ENCODE results near the gene ZNF460. TPM values are rescaled to one million over a fixed set of nuclear protein-coding genes. Genes with fewer than 3 reads are reported as not detected.

The ZNF460 gene
- total RNA-seq, 1 experiment from 2014 or later: 43.1 TPM

DNA sequence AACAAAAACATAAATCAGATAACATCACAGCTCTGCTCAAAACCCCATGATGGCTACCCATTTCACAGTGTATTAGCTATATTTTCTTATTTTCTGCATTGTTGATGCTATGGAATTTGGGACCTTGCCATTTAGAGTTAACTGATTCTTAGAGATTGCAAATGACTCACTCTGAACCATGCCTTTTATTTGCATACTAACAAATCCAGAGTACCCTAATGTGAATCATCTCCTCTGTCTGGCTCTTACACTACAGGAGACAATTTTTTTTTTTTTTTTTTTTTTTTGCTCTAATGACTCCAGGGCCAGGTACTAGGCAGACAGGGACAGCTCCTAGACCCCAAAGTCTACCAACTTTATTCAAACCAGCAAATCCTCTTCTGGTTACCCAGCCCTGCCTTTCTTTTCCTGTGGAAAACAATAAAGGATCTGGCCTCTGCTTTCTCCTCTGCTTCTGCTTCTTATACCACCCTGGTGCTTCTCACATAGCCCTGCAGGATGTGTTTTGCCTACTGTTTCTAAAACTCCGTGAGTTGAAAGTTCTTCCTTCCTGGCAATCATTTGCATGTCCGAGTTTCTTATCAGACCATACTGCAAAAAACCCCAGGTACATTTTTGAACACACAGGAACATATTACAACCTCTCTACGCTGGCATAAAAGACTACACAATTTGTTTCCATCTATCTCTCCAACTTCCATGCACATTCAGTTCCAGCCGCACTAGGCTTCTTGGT is 10.6 kb upstream of the ZNF460 start:
- no peaks in the 10 kb centered on the region for H3K9me2 ChIP-seq (ENCODE audit: insufficient read depth)
- no TSS peak for BruUV-seq (replicated peaks)
- H3K9ac ChIP-seq (ENCODE audit: low read length): no peak overlapping the region
- intact Hi-C loops (cut with micrococcal nuclease): no loop called here
- H3K36me3 ChIP-seq (ENCODE audit: control insufficient read depth in 1 of 2, insufficient read depth in 2 of 2, low read length in 2 of 2): no peaks in the 10 kb centered on the region
- TF ChIP-seq CEBPB (IDR thresholded peaks at IDR 0.05; ENCODE audit: low read depth) (no peak), CTCF (IDR thresholded peaks at IDR 0.05 in 2 of 3, conservative IDR thresholded peaks at IDR 0.05 in 1 of 3; ENCODE audit: borderline replicate concordance in 1 of 3, insufficient read depth in 1 of 3, low read depth in 2 of 3, low read length in 2 of 3) (no peak)
- ATAC-seq (no peak), DNase-seq (ENCODE audit: low read depth, low spot score) (no peak)
- H3K4me1 ChIP-seq (ENCODE audit: control insufficient read depth in 1 of 2, insufficient read depth in 2 of 2, low read length in 2 of 2): no peaks in the 10 kb centered on the region
- ChIA-PET CTCF (no interaction called here), RAD21 (ENCODE audit: low non-redundant PET in 1 of 2, low total read pairs in 2 of 2, uncharacterized antibody in 2 of 2, unreplicated experiment in 2 of 2) (interaction anchor here in 1 of 2 experiments (0.6 kb wide), 1 partner anchor 73 kb away, joined by 3 read pairs; no protein-coding TSS in a partner anchor), POLR2A (no interaction called here)
- H3K27me3 ChIP-seq (ENCODE audit: insufficient read depth, low read length): no peaks in the 10 kb centered on the region
- no peak overlapping the region for H3K4me3 ChIP-seq (replicated peaks in 1 of 2; ENCODE audit: low read depth in 1 of 2, low read length in 2 of 2)
- H3K4me2 ChIP-seq (ENCODE audit: low read length): no peak overlapping the region
- no peak overlapping the region for H2AFZ ChIP-seq (ENCODE audit: low read depth, low read length, poor library complexity, severe bottlenecking)
- H3K79me2 ChIP-seq (ENCODE audit: insufficient read depth, low read length): no peaks in the 10 kb centered on the region
- H4K20me1 ChIP-seq (ENCODE audit: insufficient read depth): no peaks in the 10 kb centered on the region
- H3K27ac ChIP-seq (ENCODE audit: low read depth, low read length): no peak overlapping the region
- no peaks in the 10 kb centered on the region for H3K9me3 ChIP-seq (ENCODE audit: control insufficient read depth in 1 of 2, insufficient read depth in 1 of 2, low read depth in 1 of 2, low read length in 2 of 2)

GRCh38 chr19:57271280-57271679 is 9.0 kb upstream of the ZNF460 start:
- no peak for ATAC-seq
- RAD21 ChIA-PET (ENCODE audit: low non-redundant PET in 1 of 2, low total read pairs in 2 of 2, uncharacterized antibody in 2 of 2, unreplicated experiment in 2 of 2): no interaction called here
- no TSS peak for BruUV-seq (replicated peaks)
- TF ChIP-seq EZH2phosphoT487 (IDR thresholded peaks at IDR 0.05; ENCODE audit: borderline replicate concordance): no peak
- no peak for TF ChIP-seq ELF1 (IDR thresholded peaks at IDR 0.05; ENCODE audit: borderline replicate concordance, low read depth)
- TF ChIP-seq POLR2A (IDR thresholded peaks at IDR 0.05; ENCODE audit: borderline replicate concordance, extremely low read depth, insufficient read depth, insufficient read length): no peak
- no peak for TF ChIP-seq CTCF (IDR thresholded peaks at IDR 0.05 in 2 of 3, conservative IDR thresholded peaks at IDR 0.05 in 1 of 3; ENCODE audit: borderline replicate concordance in 1 of 3, insufficient read depth in 1 of 3, low read depth in 2 of 3, low read length in 2 of 3)
- TF ChIP-seq SRF (IDR thresholded peaks at IDR 0.05; ENCODE audit: low read depth): no peak
- TF ChIP-seq TCF7L2 (IDR thresholded peaks at IDR 0.05; ENCODE audit: borderline replicate concordance, extremely low read depth, insufficient read depth, insufficient read length): no peak
- TF ChIP-seq REST (IDR thresholded peaks at IDR 0.05; ENCODE audit: low read depth): no peak
- no peak for TF ChIP-seq ZFX (IDR thresholded peaks at IDR 0.05)

More at GRCh38 chr19:57271280-57271679, 9.0 kb upstream of the ZNF460 start:
- Histone ChIP-seq H3K79me2 (ENCODE audit: insufficient read depth, low read length) (no peaks in the 10 kb centered on the region), H3K27me3 (ENCODE audit: insufficient read depth, low read length) (no peaks in the 10 kb centered on the region), H3K9ac (ENCODE audit: low read length) (no peak overlapping the region), H4K20me1 (ENCODE audit: insufficient read depth) (no peaks in the 10 kb centered on the region), H3K27ac (ENCODE audit: low read depth, low read length) (no peak overlapping the region), H3K4me1 (ENCODE audit: control insufficient read depth in 1 of 2, insufficient read depth in 2 of 2, low read length in 2 of 2) (no peaks in the 10 kb centered on the region), H2AFZ (ENCODE audit: low read depth, low read length, poor library complexity, severe bottlenecking) (no peak overlapping the region), H3K4me2 (ENCODE audit: low read length) (no peak overlapping the region), H3K9me3 (ENCODE audit: control insufficient read depth in 1 of 2, insufficient read depth in 1 of 2, low read depth in 1 of 2, low read length in 2 of 2) (no peaks in the 10 kb centered on the region), H3K36me3 (ENCODE audit: control insufficient read depth in 1 of 2, insufficient read depth in 2 of 2, low read length in 2 of 2) (no peaks in the 10 kb centered on the region), H3K4me3 (replicated peaks in 1 of 2; ENCODE audit: low read depth in 1 of 2, low read length in 2 of 2) (no peak overlapping the region), H3K9me2 (ENCODE audit: insufficient read depth) (no peaks in the 10 kb centered on the region)
- CTCF ChIA-PET: no interaction called here
- no peak for DNase-seq (ENCODE audit: low read depth, low spot score)
- POLR2A ChIA-PET: no interaction called here
- intact Hi-C loops (cut with micrococcal nuclease): no loop called here

All from HCT116 (cell line).